ENCODE data around the gene GDPD4. TPM values are rescaled to one million over a fixed set of nuclear protein-coding genes. Genes with fewer than 3 reads are reported as not detected.

The GDPD4 gene
- total RNA-seq: not detected

DNA sequence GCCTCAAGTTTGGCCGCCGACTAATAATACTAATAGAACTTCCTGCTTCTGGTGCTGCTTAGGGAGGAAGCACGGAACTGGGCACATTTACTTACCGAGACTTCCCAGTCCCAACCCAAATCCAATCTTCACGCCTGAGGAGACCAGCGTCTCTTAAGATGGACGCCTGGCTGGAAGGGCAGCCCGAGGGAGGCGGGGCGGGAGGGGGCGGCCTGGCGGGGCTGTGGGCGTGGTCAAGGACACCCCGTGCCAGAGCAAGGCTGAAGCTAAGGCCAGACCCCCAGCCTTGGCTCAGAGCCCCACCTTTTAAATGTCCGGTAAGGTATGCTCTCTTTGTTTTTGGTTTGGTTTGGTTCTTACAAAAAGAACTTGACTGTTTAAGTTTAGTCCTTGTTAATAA is at the start of gene GDPD4:
Gene GDPD4, minus strand, starts transcription at position 177 of the 400 bp plus-strand sequence. CDS start 16,549 bp downstream, outside the sequence.
- H3K4me3 Mint-ChIP-seq: no peak within 1 kb of the TSS
- CTCF ChIA-PET: no interaction called here
- H3K36me3 Mint-ChIP-seq (ENCODE audit: low read depth): no peaks in the 10 kb centered on the region
- H3K9me3 Mint-ChIP-seq: peaks cover 2% of the 10 kb centered on the region
- H3K4me1 Mint-ChIP-seq (ENCODE audit: low read depth): peaks cover 3% of the 10 kb centered on the region
- DNase-seq: no peak
- intact Hi-C loops (cut with micrococcal nuclease): no loop called here
- no peaks in the 10 kb centered on the region for H3K27me3 Mint-ChIP-seq (ENCODE audit: low read depth)
- H3K27ac Mint-ChIP-seq: no peak within 1 kb of the TSS

- H3K9me3 Mint-ChIP-seq: no peaks in the 10 kb centered on the region
- intact Hi-C loops (cut with micrococcal nuclease): no loop called here
- CTCF ChIA-PET: no interaction called here
These were observed 46.5 kb upstream of the GDPD4 start for GRCh38 chr11:77347948-77348347.

GRCh38 chr11:77346906-77347603 is 45.6 kb upstream of the GDPD4 start:
- H3K9me3 Mint-ChIP-seq: no peaks in the 10 kb centered on the region
- no peak overlapping the region for H3K27ac Mint-ChIP-seq
- intact Hi-C loops (cut with micrococcal nuclease): no loop called here
- no peak overlapping the region for H3K4me3 Mint-ChIP-seq
- no peak for DNase-seq
- CTCF ChIA-PET: no interaction called here
- H3K4me1 Mint-ChIP-seq (ENCODE audit: low read depth): no peaks in the 10 kb centered on the region
- no peaks in the 10 kb centered on the region for H3K27me3 Mint-ChIP-seq (ENCODE audit: low read depth)
- peaks cover 10% of the 10 kb centered on the region for H3K36me3 Mint-ChIP-seq (ENCODE audit: low read depth)

More at GRCh38 chr11:77347948-77348347, 46.5 kb upstream of the GDPD4 start:
- H3K27ac Mint-ChIP-seq: no peak overlapping the region
- H3K36me3 Mint-ChIP-seq (ENCODE audit: low read depth): peaks cover 10% of the 10 kb centered on the region
- H3K27me3 Mint-ChIP-seq (ENCODE audit: low read depth): no peaks in the 10 kb centered on the region
- no peak overlapping the region for H3K4me3 Mint-ChIP-seq
- H3K4me1 Mint-ChIP-seq (ENCODE audit: low read depth): no peaks in the 10 kb centered on the region
- DNase-seq: no peak

DNA sequence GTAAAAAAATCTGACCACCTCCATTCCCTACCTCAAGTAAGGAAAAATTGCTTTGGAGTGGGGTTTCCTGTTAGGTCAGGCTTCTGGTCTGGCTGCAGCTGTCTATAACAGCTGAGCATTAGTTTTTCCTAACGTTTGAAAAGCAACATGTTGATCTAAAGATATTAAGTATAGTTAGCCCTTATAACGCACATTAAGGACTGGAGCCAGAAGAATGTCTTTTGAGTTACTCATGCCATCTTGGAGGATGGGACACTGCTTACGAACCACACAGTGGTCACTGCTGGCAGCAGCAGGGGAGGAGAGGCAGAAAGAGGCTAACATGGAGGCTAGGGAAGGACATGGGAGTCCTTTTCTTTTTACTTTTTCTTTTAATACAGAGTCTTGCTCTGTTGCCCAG is 44.1 kb upstream of the GDPD4 start:
- no peak overlapping the region for H3K27ac Mint-ChIP-seq
- intact Hi-C loops (cut with micrococcal nuclease): no loop called here
- H3K27me3 Mint-ChIP-seq (ENCODE audit: low read depth): no peaks in the 10 kb centered on the region
- DNase-seq: no peak
- CTCF ChIA-PET: interaction anchor here (0.8 kb wide), 1 partner anchor 202 kb away, joined by 3 read pairs; no protein-coding TSS in a partner anchor
- peaks cover 17% of the 10 kb centered on the region for H3K36me3 Mint-ChIP-seq (ENCODE audit: low read depth)
- no peaks in the 10 kb centered on the region for H3K9me3 Mint-ChIP-seq
- no peaks in the 10 kb centered on the region for H3K4me1 Mint-ChIP-seq (ENCODE audit: low read depth)
- H3K4me3 Mint-ChIP-seq: no peak overlapping the region

DNA sequence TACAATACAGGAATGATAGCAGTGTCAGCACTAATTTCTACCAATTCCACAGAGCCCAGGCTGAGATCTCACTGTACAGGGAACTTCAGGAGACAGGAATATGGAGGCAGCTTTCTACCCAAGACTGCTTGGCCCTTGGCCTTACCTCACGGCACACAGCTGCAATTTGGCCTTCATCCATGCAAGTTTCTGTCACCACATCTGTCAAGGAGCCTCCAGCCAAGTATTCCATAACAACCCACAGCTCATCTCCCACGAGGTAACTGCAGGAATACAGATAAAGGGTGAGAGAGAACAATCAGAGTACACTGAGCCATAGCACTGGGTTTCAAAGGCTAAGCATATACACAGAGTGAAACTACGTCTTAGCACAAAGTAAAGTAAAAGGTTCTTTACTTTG is 39.0 kb upstream of the GDPD4 start:
- Mint-ChIP-seq H3K36me3 (ENCODE audit: low read depth) (peaks cover 17% of the 10 kb centered on the region), H3K27ac (no peak overlapping the region), H3K4me3 (no peak overlapping the region), H3K4me1 (ENCODE audit: low read depth) (no peaks in the 10 kb centered on the region), H3K9me3 (no peaks in the 10 kb centered on the region), H3K27me3 (ENCODE audit: low read depth) (no peaks in the 10 kb centered on the region)
- no peak for DNase-seq
- intact Hi-C loops (cut with micrococcal nuclease): no loop called here
- CTCF ChIA-PET: no interaction called here

- Mint-ChIP-seq H3K4me1 (ENCODE audit: low read depth) (no peaks in the 10 kb centered on the region), H3K4me3 (no peak overlapping the region), H3K27me3 (ENCODE audit: low read depth) (no peaks in the 10 kb centered on the region), H3K27ac (no peak overlapping the region), H3K9me3 (peaks cover 10% of the 10 kb centered on the region), H3K36me3 (ENCODE audit: low read depth) (peaks cover 46% of the 10 kb centered on the region)
- intact Hi-C loops (cut with micrococcal nuclease): no loop called here
- DNase-seq: no peak
- CTCF ChIA-PET: no interaction called here
These were observed 30.8 kb upstream of the GDPD4 start for GRCh38 chr11:77332259-77332658.

- CTCF ChIA-PET: no interaction called here
- Mint-ChIP-seq H3K4me1 (ENCODE audit: low read depth) (peaks cover 9% of the 10 kb centered on the region), H3K9me3 (peaks cover 10% of the 10 kb centered on the region), H3K4me3 (no peak overlapping the region), H3K27ac (no peak overlapping the region), H3K27me3 (ENCODE audit: low read depth) (no peaks in the 10 kb centered on the region), H3K36me3 (ENCODE audit: low read depth) (peaks cover 33% of the 10 kb centered on the region)
- DNase-seq: no peak
- intact Hi-C loops (cut with micrococcal nuclease): loop anchor here (1.0 kb wide), 1 partner anchor 16 kb away; no protein-coding TSS in a partner anchor
These were observed 23.7 kb upstream of the GDPD4 start for GRCh38 chr11:77325159-77325558.

GRCh38 chr11:77324508-77324907 is 23.0 kb upstream of the GDPD4 start:
- no peak overlapping the region for H3K27ac Mint-ChIP-seq

DNA sequence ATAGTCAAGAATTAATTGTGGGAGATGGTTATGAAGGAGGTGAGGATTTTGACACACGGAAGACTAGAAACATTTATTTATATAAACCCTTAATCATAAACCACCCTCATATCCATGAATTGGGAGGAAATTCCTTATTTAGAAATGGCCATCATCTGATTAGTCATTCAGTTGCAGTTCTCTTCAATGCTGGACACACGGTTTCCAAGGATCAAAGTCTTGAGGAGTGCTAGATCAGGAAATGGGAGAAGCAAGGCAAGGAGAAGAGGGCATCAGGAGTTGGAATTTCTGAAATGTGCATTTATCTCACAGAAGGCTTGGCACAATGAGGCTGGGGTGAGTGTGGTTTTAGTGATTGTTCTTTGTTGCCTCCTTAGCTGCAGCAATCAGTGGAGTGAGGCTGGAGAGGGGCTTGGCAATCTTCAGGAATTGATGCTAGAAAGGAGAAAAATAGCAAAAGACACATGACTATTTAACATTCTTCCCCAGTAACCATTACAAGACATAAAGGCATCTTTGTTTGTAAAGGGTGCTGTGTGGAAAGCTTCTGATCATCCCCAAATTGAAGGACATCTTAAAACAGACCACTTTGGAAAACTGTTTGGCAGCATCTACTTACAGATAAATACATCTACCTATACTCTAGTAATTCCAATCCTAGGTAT is 21.6 kb upstream of the GDPD4 start:
- H3K4me3 Mint-ChIP-seq: no peak overlapping the region
- CTCF ChIA-PET: no interaction called here
- H3K9me3 Mint-ChIP-seq: peaks cover 5% of the 10 kb centered on the region
- no peak for DNase-seq
- H3K27me3 Mint-ChIP-seq (ENCODE audit: low read depth): no peaks in the 10 kb centered on the region
- peaks cover 19% of the 10 kb centered on the region for H3K36me3 Mint-ChIP-seq (ENCODE audit: low read depth)
- intact Hi-C loops (cut with micrococcal nuclease): no loop called here
- peaks cover 9% of the 10 kb centered on the region for H3K4me1 Mint-ChIP-seq (ENCODE audit: low read depth)
- H3K27ac Mint-ChIP-seq: no peak overlapping the region

More at GRCh38 chr11:77324508-77324907, 23.0 kb upstream of the GDPD4 start:
- H3K36me3 Mint-ChIP-seq (ENCODE audit: low read depth): peaks cover 30% of the 10 kb centered on the region
- intact Hi-C loops (cut with micrococcal nuclease): no loop called here
- no peaks in the 10 kb centered on the region for H3K27me3 Mint-ChIP-seq (ENCODE audit: low read depth)
- peaks cover 7% of the 10 kb centered on the region for H3K9me3 Mint-ChIP-seq
- DNase-seq: no peak
- CTCF ChIA-PET: interaction anchor here (0.7 kb wide), 1 partner anchor 222 kb away, joined by 3 read pairs; the partner anchor contains the start of gene OMP
- H3K4me1 Mint-ChIP-seq (ENCODE audit: low read depth): peaks cover 9% of the 10 kb centered on the region
- H3K4me3 Mint-ChIP-seq: no peak overlapping the region

- Mint-ChIP-seq H3K9me3 (peaks cover 2% of the 10 kb centered on the region), H3K4me3 (no peak overlapping the region), H3K27ac (no peak overlapping the region), H3K36me3 (ENCODE audit: low read depth) (peaks cover 15% of the 10 kb centered on the region), H3K4me1 (ENCODE audit: low read depth) (peaks cover 9% of the 10 kb centered on the region), H3K27me3 (ENCODE audit: low read depth) (no peaks in the 10 kb centered on the region)
- DNase-seq: no peak
- intact Hi-C loops (cut with micrococcal nuclease): no loop called here
- CTCF ChIA-PET: no interaction called here
These were observed 21.0 kb upstream of the GDPD4 start for GRCh38 chr11:77322506-77322905.

- Mint-ChIP-seq H3K9me3 (no peaks in the 10 kb centered on the region), H3K4me1 (ENCODE audit: low read depth) (peaks cover 8% of the 10 kb centered on the region), H3K27me3 (ENCODE audit: low read depth) (no peaks in the 10 kb centered on the region), H3K4me3 (no peak overlapping the region), H3K36me3 (ENCODE audit: low read depth) (peaks cover 4% of the 10 kb centered on the region), H3K27ac (no peak overlapping the region)
- no peak for DNase-seq
- CTCF ChIA-PET: no interaction called here
- intact Hi-C loops (cut with micrococcal nuclease): no loop called here
These were observed 18.9 kb upstream of the GDPD4 start for GRCh38 chr11:77320351-77320750.

- no peak overlapping the region for H3K27ac Mint-ChIP-seq
- CTCF ChIA-PET: interaction anchor here (0.6 kb wide), 1 partner anchor 185 kb away, joined by 4 read pairs; no protein-coding TSS in a partner anchor
- no peaks in the 10 kb centered on the region for H3K4me1 Mint-ChIP-seq (ENCODE audit: low read depth)
- DNase-seq: no peak
- H3K27me3 Mint-ChIP-seq (ENCODE audit: low read depth): no peaks in the 10 kb centered on the region
- H3K9me3 Mint-ChIP-seq: no peaks in the 10 kb centered on the region
- intact Hi-C loops (cut with micrococcal nuclease): no loop called here
- peaks cover 4% of the 10 kb centered on the region for H3K36me3 Mint-ChIP-seq (ENCODE audit: low read depth)
- no peak overlapping the region for H3K4me3 Mint-ChIP-seq
These were observed 17.1 kb upstream of the GDPD4 start for GRCh38 chr11:77318600-77318999.

Data from activated naive CD4-positive, alpha-beta T cell treated with anti-CD3 and anti-CD28 coated beads for 36 hours (primary cell).